ENCODE results near the gene SDK1.

SDK1 gene

DNA sequence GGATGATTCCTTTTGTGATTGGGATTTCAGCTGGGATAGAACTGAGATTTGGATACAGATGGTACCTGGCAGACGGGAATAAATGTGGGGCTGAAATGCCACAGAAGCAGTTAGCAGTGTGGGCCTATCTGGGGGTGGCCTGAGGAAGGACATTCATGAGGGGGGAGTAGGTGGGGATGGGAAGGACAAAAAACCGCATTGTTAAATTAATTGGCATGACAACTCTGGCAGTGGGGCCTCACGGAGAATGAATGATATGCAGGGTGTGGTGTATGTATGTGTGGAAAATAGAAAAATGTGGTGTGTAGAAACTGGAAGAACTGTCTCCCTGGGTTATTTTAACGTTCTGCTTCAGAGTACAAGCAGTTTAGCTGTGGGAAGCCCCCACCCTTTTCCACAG lies 17.8 kb downstream of the SDK1 start:
- no peak for DNase-seq (ENCODE audit: extremely low spot score)
- CTCF ChIA-PET, result no interaction called here
- POLR2A ChIA-PET, result no interaction called here
- no peak for TF ChIP-seq FOXA1 (IDR thresholded peaks at IDR 0.05)
- TF ChIP-seq NFRKB (IDR thresholded peaks at IDR 0.05), result no peak
- TF ChIP-seq CTBP1 (IDR thresholded peaks at IDR 0.05; ENCODE audit: borderline replicate concordance), result no peak
- TF ChIP-seq LEF1 (IDR thresholded peaks at IDR 0.05; ENCODE audit: borderline replicate concordance), result no peak
- no peak for TF ChIP-seq ARNT (IDR thresholded peaks at IDR 0.05)
- no peak for TF ChIP-seq BHLHE40 (IDR thresholded peaks at IDR 0.05; ENCODE audit: borderline replicate concordance)
- TF ChIP-seq TARDBP (IDR thresholded peaks at IDR 0.05), result no peak
- TF ChIP-seq FOXK2 (IDR thresholded peaks at IDR 0.05), result no peak
- TF ChIP-seq ELF4 (IDR thresholded peaks at IDR 0.05), result no peak
- TF ChIP-seq L3MBTL2 (conservative IDR thresholded peaks at IDR 0.05), result no peak
- TF ChIP-seq ZNF384 (IDR thresholded peaks at IDR 0.05), result no peak

DNA sequence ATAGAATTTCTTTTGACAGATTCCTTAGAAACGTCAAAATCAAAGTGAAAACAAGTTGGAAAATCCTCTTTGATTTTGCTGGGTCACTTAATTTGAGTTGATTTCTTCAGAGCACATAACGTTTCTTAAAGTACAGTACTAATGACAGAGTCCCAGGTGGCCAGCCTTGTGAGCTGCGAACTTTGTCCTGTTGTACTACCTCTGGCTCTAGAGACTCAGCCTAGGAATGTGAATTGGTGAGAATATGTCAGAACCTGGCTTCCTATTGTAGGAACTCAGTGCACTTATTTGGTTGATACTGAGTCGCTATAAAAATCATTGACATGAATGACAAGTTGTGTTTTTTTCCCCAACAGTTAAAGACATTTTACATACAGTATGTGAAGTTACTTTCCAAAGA lies 20.2 kb downstream of the SDK1 start:
- ChIA-PET CTCF (no interaction called here), POLR2A (no interaction called here)
- TF ChIP-seq ARNT (IDR thresholded peaks at IDR 0.05), result no peak
- no peak for TF ChIP-seq FOXA1 (IDR thresholded peaks at IDR 0.05)
- no peak for TF ChIP-seq BHLHE40 (IDR thresholded peaks at IDR 0.05; ENCODE audit: borderline replicate concordance)
- no peak for TF ChIP-seq ZNF384 (IDR thresholded peaks at IDR 0.05)
- no peak for TF ChIP-seq FOXM1 (IDR thresholded peaks at IDR 0.05; ENCODE audit: borderline replicate concordance)
- TF ChIP-seq ELF4 (IDR thresholded peaks at IDR 0.05), result no peak
- TF ChIP-seq, protein P1, sequence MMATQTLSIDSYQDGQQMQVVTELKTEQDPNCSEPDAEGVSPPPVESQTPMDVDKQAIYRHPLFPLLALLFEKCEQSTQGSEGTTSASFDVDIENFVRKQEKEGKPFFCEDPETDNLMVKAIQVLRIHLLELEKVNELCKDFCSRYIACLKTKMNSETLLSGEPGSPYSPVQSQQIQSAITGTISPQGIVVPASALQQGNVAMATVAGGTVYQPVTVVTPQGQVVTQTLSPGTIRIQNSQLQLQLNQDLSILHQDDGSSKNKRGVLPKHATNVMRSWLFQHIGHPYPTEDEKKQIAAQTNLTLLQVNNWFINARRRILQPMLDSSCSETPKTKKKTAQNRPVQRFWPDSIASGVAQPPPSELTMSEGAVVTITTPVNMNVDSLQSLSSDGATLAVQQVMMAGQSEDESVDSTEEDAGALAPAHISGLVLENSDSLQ (IDR thresholded peaks at IDR 0.05), result no peak
- no peak for TF ChIP-seq SP1 (IDR thresholded peaks at IDR 0.05)
- no peak for TF ChIP-seq LEF1 (IDR thresholded peaks at IDR 0.05; ENCODE audit: borderline replicate concordance)
- no peak for TF ChIP-seq L3MBTL2 (conservative IDR thresholded peaks at IDR 0.05)
- DNase-seq (ENCODE audit: extremely low spot score), result no peak

- DNase-seq (ENCODE audit: extremely low spot score), result no peak
- TF ChIP-seq ELF4 (IDR thresholded peaks at IDR 0.05) (no peak), SUZ12 (IDR thresholded peaks at IDR 0.05) (no peak), ZNF384 (IDR thresholded peaks at IDR 0.05) (no peak), FOXM1 (IDR thresholded peaks at IDR 0.05; ENCODE audit: borderline replicate concordance) (no peak), FOXK2 (IDR thresholded peaks at IDR 0.05) (no peak), NFRKB (IDR thresholded peaks at IDR 0.05) (no peak), L3MBTL2 (conservative IDR thresholded peaks at IDR 0.05) (no peak), BHLHE40 (IDR thresholded peaks at IDR 0.05; ENCODE audit: borderline replicate concordance) (no peak), TARDBP (IDR thresholded peaks at IDR 0.05) (no peak), FOXA1 (IDR thresholded peaks at IDR 0.05) (no peak), HDGF (IDR thresholded peaks at IDR 0.05; ENCODE audit: borderline replicate concordance) (no peak), ARNT (IDR thresholded peaks at IDR 0.05) (no peak), LEF1 (IDR thresholded peaks at IDR 0.05; ENCODE audit: borderline replicate concordance) (no peak)
- TF ChIP-seq, protein P1 (IDR thresholded peaks at IDR 0.05), result no peak
- ChIA-PET POLR2A (no interaction called here), CTCF (no interaction called here)
These were observed 20.7 kb downstream of the SDK1 start for GRCh38 chr7:3321745-3322144.

DNA sequence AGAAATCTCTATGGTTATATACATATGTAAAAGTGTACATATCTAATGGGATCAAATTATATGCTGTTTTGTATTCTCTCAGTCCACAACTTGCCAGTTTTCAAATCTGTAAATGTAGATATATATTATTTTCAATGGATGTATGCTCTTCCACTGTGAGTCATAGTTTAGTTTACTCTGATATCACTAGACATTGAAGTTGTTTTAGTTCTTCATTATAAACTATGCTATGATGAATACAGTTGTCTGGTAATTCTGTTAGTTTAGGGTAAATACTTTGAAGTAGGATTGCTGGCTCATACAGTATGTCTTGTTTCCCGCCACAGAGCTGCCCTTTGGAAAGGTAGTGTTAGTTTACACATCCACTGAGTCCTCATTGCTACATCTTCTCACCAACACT lies 25.2 kb downstream of the SDK1 start:
- ChIA-PET CTCF (no interaction called here), POLR2A (no interaction called here)
- TF ChIP-seq CTBP1 (IDR thresholded peaks at IDR 0.05; ENCODE audit: borderline replicate concordance) (no peak), SP1 (IDR thresholded peaks at IDR 0.05) (no peak), LEF1 (IDR thresholded peaks at IDR 0.05; ENCODE audit: borderline replicate concordance) (no peak), FOXA1 (IDR thresholded peaks at IDR 0.05) (no peak), FOXK2 (IDR thresholded peaks at IDR 0.05) (no peak), ELF4 (IDR thresholded peaks at IDR 0.05) (no peak), ZNF384 (IDR thresholded peaks at IDR 0.05) (no peak), HDGF (IDR thresholded peaks at IDR 0.05; ENCODE audit: borderline replicate concordance) (no peak), TARDBP (IDR thresholded peaks at IDR 0.05) (no peak), NFRKB (IDR thresholded peaks at IDR 0.05) (no peak), L3MBTL2 (conservative IDR thresholded peaks at IDR 0.05) (no peak), SUZ12 (IDR thresholded peaks at IDR 0.05) (no peak), ARNT (IDR thresholded peaks at IDR 0.05) (no peak)
- no peak for DNase-seq (ENCODE audit: extremely low spot score)

- no peak for TF ChIP-seq NFRKB (IDR thresholded peaks at IDR 0.05)
- TF ChIP-seq FOXM1 (IDR thresholded peaks at IDR 0.05; ENCODE audit: borderline replicate concordance), result no peak
- TF ChIP-seq, protein P1 (IDR thresholded peaks at IDR 0.05), result no peak
- TF ChIP-seq SP1 (IDR thresholded peaks at IDR 0.05), result no peak
- no peak for TF ChIP-seq FOXA1 (IDR thresholded peaks at IDR 0.05)
- no peak for TF ChIP-seq FOXK2 (IDR thresholded peaks at IDR 0.05)
- no peak for TF ChIP-seq ELF4 (IDR thresholded peaks at IDR 0.05)
- TF ChIP-seq L3MBTL2 (conservative IDR thresholded peaks at IDR 0.05), result no peak
- no peak for TF ChIP-seq SUZ12 (IDR thresholded peaks at IDR 0.05)
- no peak for TF ChIP-seq ZNF384 (IDR thresholded peaks at IDR 0.05)
- no peak for TF ChIP-seq LEF1 (IDR thresholded peaks at IDR 0.05; ENCODE audit: borderline replicate concordance)
- no peak for TF ChIP-seq HDGF (IDR thresholded peaks at IDR 0.05; ENCODE audit: borderline replicate concordance)
- TF ChIP-seq CTBP1 (IDR thresholded peaks at IDR 0.05; ENCODE audit: borderline replicate concordance), result no peak
- no peak for TF ChIP-seq BHLHE40 (IDR thresholded peaks at IDR 0.05; ENCODE audit: borderline replicate concordance)
- TF ChIP-seq ARNT (IDR thresholded peaks at IDR 0.05), result no peak
- TF ChIP-seq TARDBP (IDR thresholded peaks at IDR 0.05), result no peak
- ChIA-PET CTCF (no interaction called here), POLR2A (no interaction called here)
- DNase-seq (ENCODE audit: extremely low spot score), result no peak
These were observed 26.0 kb downstream of the SDK1 start for GRCh38 chr7:3327099-3327498.

DNA sequence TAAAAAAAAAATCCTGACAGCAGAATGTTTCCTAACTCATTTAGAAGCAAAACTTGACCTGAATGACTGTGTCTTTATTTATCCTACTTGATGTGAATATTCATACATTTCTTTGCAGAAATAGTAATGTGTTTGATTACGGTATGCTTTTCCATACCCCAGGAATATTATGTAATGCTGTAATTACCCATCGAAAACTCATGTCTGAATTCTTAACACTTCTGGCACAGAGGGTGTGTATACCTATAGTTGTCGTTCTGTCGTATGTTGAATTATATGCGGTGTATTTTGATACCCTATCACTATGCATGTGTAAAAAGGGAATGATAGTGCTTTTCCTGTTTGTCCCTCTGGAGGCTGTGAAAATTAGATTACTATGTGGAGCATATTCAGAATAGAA lies 26.6 kb downstream of the SDK1 start:
- ChIA-PET POLR2A (no interaction called here), CTCF (no interaction called here)
- DNase-seq (ENCODE audit: extremely low spot score), result no peak
- no peak for TF ChIP-seq TARDBP (IDR thresholded peaks at IDR 0.05)
- no peak for TF ChIP-seq BHLHE40 (IDR thresholded peaks at IDR 0.05; ENCODE audit: borderline replicate concordance)
- no peak for TF ChIP-seq SUZ12 (IDR thresholded peaks at IDR 0.05)
- TF ChIP-seq LEF1 (IDR thresholded peaks at IDR 0.05; ENCODE audit: borderline replicate concordance), result no peak
- TF ChIP-seq SP1 (IDR thresholded peaks at IDR 0.05), result no peak
- TF ChIP-seq HDGF (IDR thresholded peaks at IDR 0.05; ENCODE audit: borderline replicate concordance), result no peak
- no peak for TF ChIP-seq CTBP1 (IDR thresholded peaks at IDR 0.05; ENCODE audit: borderline replicate concordance)
- no peak for TF ChIP-seq FOXM1 (IDR thresholded peaks at IDR 0.05; ENCODE audit: borderline replicate concordance)
- TF ChIP-seq ARNT (IDR thresholded peaks at IDR 0.05), result no peak
